Osteoblast (primary cell): ENCODE data around the gene PRKCSH. TPM values are rescaled to one million over a fixed set of nuclear protein-coding genes. Genes with fewer than 3 reads are reported as not detected.

ENCODE experiments used
- DNase-seq: peaks from one replicate; pipeline ENCODE4 v3.0.0; 2011; ENCODE audit warnings: low spot score, mixed read lengths; ENCODE audit not compliant: insufficient read length; ENCODE audit errors: missing footprints
- H2AFZ ChIP-seq: 2 replicates; pipeline ENCODE4 v1.6.0; 2011; ENCODE audit warnings: mild to moderate bottlenecking, low read length
- H3K27ac ChIP-seq: 2 replicates; pipeline ENCODE4 v1.5.1; 2011; ENCODE audit warnings: mild to moderate bottlenecking, low read depth, low read length, moderate library complexity
- H3K27me3 ChIP-seq: 2 replicates; pipeline ENCODE4 v1.6.0; 2012; ENCODE audit warnings: mild to moderate bottlenecking, control low read depth, inconsistent platforms, low read length, moderate library complexity; ENCODE audit not compliant: insufficient read depth
- H3K36me3 ChIP-seq: 2 replicates; pipeline ENCODE4 v1.5.1; 2011; ENCODE audit warnings: mild to moderate bottlenecking, low read length, control low read depth, moderate library complexity; ENCODE audit not compliant: insufficient read depth
- H3K4me1 ChIP-seq: 2 replicates; pipeline ENCODE4 v1.5.1; 2011; ENCODE audit warnings: mild to moderate bottlenecking, low read length, control low read depth, moderate library complexity; ENCODE audit not compliant: insufficient read depth
- H3K4me2 ChIP-seq: 2 replicates; pipeline ENCODE4 v1.6.0; 2011; ENCODE audit warnings: mild to moderate bottlenecking, low read length; ENCODE audit not compliant: insufficient read depth
- H3K4me3 ChIP-seq: fragments of 200-600 bp; sonication (generic); 3 replicates; pipeline ENCODE4 v1.5.1; 2012; ENCODE audit warnings: mild to moderate bottlenecking, low read length, inconsistent platforms; ENCODE audit not compliant: insufficient read depth
- H3K79me2 ChIP-seq: 2 replicates; pipeline ENCODE4 v1.6.0; 2012; ENCODE audit warnings: mild to moderate bottlenecking, low read length, control low read depth, inconsistent platforms; ENCODE audit not compliant: insufficient read depth
- H3K9me3 ChIP-seq: 2 replicates; pipeline ENCODE4 v1.5.1; 2011; ENCODE audit warnings: low read depth, low read length, control low read depth
- H4K20me1 ChIP-seq: 2 replicates; pipeline ENCODE4 v1.6.0; 2012; ENCODE audit warnings: mild to moderate bottlenecking, low read length, control low read depth; ENCODE audit not compliant: insufficient read depth
- total RNA-seq: library from RNA; depleted of rRNA; stranded (reverse); fragments of >200 nt; gene quantifications from 2 replicates; pipeline ENCODE4 v1.2.3, GENCODE V29; 2012
- TF ChIP-seq, protein P1 (sequence below): IDR thresholded peaks from 2 replicates; pipeline ENCODE4 v1.5.1; 2011; ENCODE audit warnings: mild to moderate bottlenecking, low read depth, low read length, moderate library complexity; ENCODE audit errors: extremely low read depth

PRKCSH gene
- total RNA-seq, 1 donor: 117 TPM

DNA sequence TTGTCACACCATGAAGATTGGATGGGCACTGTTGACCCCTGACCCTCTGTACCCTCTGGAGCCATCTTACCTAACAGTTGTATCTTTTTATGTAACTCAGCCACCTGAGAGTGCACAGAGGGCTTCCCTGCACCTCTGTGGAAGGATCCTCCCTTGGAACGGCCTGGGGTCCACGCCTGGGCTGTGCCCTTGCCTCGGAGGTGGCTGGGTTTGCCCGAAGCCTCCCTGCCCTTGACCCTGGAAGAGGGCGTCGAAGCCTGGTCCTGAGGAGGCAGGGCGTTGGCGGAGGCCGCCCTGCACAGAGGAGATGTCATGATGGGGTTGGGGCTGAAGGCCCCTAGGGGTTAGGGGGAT lies 755 bp upstream of the PRKCSH start:
- Histone ChIP-seq H3K4me3 (peak overlapping the region; percentile 100), H3K36me3 (peaks cover 23% of the 10 kb centered on the region), H3K4me1 (peaks cover 13% of the 10 kb centered on the region), H3K79me2 (peaks cover 23% of the 10 kb centered on the region), H3K4me2 (peak overlapping the region; percentile 85), H3K27me3 (no peaks in the 10 kb centered on the region), H3K27ac (peak overlapping the region; percentile 6), H2AFZ (peak overlapping the region; percentile 99), H4K20me1 (peaks cover 8% of the 10 kb centered on the region), H3K9me3 (no peaks in the 10 kb centered on the region)
- TF ChIP-seq, protein P1, sequence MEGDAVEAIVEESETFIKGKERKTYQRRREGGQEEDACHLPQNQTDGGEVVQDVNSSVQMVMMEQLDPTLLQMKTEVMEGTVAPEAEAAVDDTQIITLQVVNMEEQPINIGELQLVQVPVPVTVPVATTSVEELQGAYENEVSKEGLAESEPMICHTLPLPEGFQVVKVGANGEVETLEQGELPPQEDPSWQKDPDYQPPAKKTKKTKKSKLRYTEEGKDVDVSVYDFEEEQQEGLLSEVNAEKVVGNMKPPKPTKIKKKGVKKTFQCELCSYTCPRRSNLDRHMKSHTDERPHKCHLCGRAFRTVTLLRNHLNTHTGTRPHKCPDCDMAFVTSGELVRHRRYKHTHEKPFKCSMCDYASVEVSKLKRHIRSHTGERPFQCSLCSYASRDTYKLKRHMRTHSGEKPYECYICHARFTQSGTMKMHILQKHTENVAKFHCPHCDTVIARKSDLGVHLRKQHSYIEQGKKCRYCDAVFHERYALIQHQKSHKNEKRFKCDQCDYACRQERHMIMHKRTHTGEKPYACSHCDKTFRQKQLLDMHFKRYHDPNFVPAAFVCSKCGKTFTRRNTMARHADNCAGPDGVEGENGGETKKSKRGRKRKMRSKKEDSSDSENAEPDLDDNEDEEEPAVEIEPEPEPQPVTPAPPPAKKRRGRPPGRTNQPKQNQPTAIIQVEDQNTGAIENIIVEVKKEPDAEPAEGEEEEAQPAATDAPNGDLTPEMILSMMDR: no peak
- DNase-seq: no peak

DNA sequence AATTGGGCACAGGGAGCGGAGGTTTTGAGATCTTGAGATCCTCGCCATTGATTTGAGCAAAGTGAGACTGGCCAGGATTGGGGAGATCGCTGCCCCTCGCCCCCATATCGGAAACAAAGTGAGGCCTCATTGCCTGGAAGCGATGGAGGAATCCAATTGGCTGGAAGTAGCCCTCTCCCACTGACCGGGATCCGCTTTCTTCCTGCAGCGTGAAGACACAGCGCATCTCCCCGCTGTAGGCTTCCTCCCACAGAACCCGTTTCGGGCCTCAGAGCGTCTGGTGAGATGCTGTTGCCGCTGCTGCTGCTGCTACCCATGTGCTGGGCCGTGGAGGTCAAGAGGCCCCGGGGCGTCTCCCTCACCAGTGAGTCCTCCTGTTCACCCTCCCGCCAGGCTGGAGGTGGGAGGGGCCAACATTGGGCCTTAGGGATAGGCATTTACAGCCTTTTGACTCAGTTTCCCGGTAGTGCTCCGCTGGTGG lies 438 bp downstream of the PRKCSH start:
- TF ChIP-seq, protein P1: no peak
- Histone ChIP-seq H4K20me1 (peaks cover 8% of the 10 kb centered on the region), H3K4me3 (peak overlapping the region; percentile 100), H2AFZ (peak overlapping the region; percentile 99), H3K4me2 (peak overlapping the region; percentile 92), H3K36me3 (peaks cover 30% of the 10 kb centered on the region), H3K79me2 (peaks cover 23% of the 10 kb centered on the region), H3K4me1 (peaks cover 13% of the 10 kb centered on the region), H3K27me3 (no peaks in the 10 kb centered on the region), H3K9me3 (no peaks in the 10 kb centered on the region), H3K27ac (peak overlapping the region; percentile 67)
- DNase-seq: peak; percentile 82

GRCh38 chr19:11437955-11438354 lies 2.5 kb downstream of the PRKCSH start:
- H4K20me1 ChIP-seq: peaks cover 8% of the 10 kb centered on the region
- no peak overlapping the region for H3K27ac ChIP-seq
- H3K27me3 ChIP-seq: no peaks in the 10 kb centered on the region
- H3K79me2 ChIP-seq: peaks cover 23% of the 10 kb centered on the region
- H3K4me2 ChIP-seq: no peak overlapping the region
- H3K36me3 ChIP-seq: peaks cover 45% of the 10 kb centered on the region
- H3K4me1 ChIP-seq: peaks cover 13% of the 10 kb centered on the region
- TF ChIP-seq, protein P1: no peak
- H3K9me3 ChIP-seq: no peaks in the 10 kb centered on the region
- H3K4me3 ChIP-seq: no peak overlapping the region
- H2AFZ ChIP-seq: no peak overlapping the region
- DNase-seq: no peak

GRCh38 chr19:11444059-11444458 lies 8.6 kb downstream of the PRKCSH start:
- Histone ChIP-seq H3K4me1 (no peaks in the 10 kb centered on the region), H3K27me3 (no peaks in the 10 kb centered on the region), H3K4me2 (no peak overlapping the region), H3K9me3 (no peaks in the 10 kb centered on the region), H3K27ac (no peak overlapping the region), H4K20me1 (no peaks in the 10 kb centered on the region), H3K79me2 (no peaks in the 10 kb centered on the region), H3K36me3 (peaks cover 40% of the 10 kb centered on the region), H2AFZ (no peak overlapping the region), H3K4me3 (no peak overlapping the region)
- peak; percentile 82 for DNase-seq
- TF ChIP-seq, protein P1: no peak
